OCI-M1 (cell line): ENCODE measurements around the gene LIN7B.

ENCODE experiments used
- DNase-seq: peaks from one replicate; lab custom pipeline; 2025; lab: John Stamatoyannopoulos, UW

The LIN7B gene

DNA sequence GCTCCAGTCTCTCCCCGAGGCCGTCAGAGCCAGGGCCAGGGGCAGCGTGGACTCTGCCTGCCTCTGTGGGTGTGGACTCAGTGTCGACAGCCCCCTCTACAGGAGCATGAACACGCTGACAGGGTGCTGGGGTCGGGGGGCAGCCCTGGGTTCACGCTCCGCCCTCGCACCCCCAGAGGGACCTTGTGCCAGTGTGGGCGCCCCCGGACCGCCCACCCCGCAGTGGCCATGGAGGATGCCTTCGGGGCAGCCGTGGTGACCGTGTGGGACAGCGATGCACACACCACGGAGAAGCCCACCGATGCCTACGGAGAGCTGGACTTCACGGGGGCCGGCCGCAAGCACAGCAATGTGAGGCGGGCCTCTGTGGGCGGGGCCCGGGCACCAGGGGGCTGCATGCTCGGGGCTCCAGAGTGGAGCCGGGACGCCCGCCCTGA, 51.7 kb downstream of the LIN7B start:
- DNase-seq, result no peak

DNA sequence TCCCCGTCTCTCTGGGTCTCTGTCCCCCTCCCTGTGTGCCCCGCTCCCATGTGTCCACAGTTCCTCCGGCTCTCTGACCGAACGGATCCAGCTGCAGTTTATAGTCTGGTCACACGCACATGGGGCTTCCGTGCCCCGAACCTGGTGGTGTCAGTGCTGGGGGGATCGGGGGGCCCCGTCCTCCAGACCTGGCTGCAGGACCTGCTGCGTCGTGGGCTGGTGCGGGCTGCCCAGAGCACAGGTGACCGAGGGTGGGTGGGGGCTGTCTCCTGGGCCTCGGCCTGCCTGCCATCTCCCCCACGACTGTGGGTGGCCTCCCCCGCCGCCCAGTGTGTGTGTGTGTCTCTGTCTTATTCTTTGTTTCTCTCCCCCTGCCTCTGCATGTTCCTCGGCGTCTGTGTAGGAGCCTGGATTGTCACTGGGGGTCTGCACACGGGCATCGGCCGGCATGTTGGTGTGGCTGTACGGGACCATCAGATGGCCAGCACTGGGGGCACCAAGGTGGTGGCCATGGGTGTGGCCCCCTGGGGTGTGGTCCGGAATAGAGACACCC, 53.8 kb downstream of the LIN7B start:
- no peak for DNase-seq
